HL-60/S4 treated with phorbol 12-myristate 13-acetate at 8.2 ng/mL for 4 days and 3 days (cell line): Measurements from ENCODE around the gene TOR4A.

Source experiments
- in situ Hi-C: fragments of 300-500 bp; cut with MboI; formaldehyde crosslinking; loops from 2 replicates; pipeline ENCODE4 v1.15.0; 2022; ENCODE audit warnings: low sequenced_read_pairs

The TOR4A gene

DNA sequence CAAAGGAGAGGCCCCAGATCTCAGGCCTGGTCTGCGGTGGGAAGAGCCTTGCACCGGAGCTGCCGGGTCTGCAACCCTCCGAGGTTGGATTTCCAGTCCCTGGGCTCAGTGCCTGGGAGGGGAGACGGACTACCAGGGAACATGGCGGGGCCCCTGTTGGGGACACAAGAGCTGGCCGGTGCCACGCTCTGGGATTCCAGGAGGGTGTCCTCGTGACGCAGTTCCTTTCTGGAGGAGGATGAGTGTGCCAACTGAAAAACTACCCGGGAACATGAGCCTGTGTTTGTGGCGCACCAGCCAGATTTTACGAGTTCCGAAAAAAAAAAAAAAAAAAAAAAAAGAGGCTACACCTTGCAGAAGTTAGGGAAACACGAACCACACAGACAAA is 15.6 kb downstream of the TOR4A start:
- in situ Hi-C loops, result loop anchor here (10.0 kb wide), 1 partner anchor 112 kb away; no protein-coding TSS in a partner anchor

DNA sequence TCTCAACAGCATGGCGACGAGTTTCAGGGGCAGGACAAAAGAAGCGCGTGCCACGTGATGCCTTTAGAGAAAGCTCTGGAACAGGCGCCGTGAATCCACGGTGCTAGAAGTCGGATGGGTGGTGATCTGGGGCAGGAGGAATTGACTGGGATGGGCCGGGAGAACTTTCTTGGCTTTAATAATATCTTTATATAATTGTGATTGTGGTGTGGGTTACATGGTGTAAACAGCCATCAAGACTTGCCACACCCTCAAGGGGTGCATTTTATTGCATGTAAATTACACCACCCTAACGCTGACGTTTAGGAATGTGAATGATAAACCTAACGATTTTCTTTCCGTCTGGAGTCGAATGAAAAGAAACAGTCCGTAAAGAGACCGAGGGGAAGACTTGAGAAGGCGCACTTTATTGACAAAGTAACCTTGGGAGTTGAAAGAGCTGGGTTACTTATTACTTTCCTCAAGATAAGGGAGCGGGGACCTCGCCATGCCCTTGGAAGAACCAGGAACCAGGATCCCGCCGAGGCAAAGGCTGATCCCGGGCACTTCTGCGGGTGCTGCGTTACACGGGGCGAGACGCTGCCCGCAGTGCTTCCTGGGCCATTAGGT is 16.1 kb downstream of the TOR4A start:
- in situ Hi-C loops, result loop anchor here (10.0 kb wide), 1 partner anchor 111 kb away; no protein-coding TSS in a partner anchor

DNA sequence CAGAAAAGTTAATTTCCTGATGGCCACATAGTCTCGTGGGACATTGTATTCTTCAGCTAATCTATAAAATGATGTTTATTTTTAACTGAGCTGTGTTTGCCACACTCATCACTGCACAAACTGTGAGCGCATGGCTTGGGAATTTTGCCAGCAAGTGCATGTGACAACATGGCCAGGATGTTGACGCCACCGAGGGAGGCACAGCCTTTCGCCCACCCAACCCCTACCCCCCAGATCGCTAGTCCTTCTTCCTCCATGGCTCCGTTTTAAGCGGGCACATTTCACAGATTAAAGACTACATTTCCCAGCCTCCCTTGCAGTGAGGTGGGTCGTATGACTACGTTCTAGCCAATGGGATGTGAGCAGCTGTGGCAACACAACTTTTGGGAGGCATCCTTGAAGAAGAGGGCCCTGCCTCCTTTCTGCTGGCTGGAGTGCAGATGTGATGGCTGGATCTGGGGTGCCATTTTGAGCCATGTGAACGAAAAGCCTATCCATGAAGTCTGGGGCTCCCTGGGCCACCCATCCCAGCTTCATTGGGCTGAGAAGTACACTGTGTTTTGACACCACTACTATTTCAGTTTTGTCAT is 16.7 kb downstream of the TOR4A start:
- in situ Hi-C loops, result loop anchor here (10.0 kb wide), 1 partner anchor 111 kb away; no protein-coding TSS in a partner anchor

- in situ Hi-C loops, result loop anchor here (10.0 kb wide), 1 partner anchor 110 kb away; no protein-coding TSS in a partner anchor
Measured at GRCh38 chr9:137294681-137295237, 17.2 kb downstream of the TOR4A start.

- in situ Hi-C loops, result loop anchor here (10.0 kb wide), 1 partner anchor 109 kb away; no protein-coding TSS in a partner anchor
Measured at GRCh38 chr9:137295238-137295811, 17.8 kb downstream of the TOR4A start.

DNA sequence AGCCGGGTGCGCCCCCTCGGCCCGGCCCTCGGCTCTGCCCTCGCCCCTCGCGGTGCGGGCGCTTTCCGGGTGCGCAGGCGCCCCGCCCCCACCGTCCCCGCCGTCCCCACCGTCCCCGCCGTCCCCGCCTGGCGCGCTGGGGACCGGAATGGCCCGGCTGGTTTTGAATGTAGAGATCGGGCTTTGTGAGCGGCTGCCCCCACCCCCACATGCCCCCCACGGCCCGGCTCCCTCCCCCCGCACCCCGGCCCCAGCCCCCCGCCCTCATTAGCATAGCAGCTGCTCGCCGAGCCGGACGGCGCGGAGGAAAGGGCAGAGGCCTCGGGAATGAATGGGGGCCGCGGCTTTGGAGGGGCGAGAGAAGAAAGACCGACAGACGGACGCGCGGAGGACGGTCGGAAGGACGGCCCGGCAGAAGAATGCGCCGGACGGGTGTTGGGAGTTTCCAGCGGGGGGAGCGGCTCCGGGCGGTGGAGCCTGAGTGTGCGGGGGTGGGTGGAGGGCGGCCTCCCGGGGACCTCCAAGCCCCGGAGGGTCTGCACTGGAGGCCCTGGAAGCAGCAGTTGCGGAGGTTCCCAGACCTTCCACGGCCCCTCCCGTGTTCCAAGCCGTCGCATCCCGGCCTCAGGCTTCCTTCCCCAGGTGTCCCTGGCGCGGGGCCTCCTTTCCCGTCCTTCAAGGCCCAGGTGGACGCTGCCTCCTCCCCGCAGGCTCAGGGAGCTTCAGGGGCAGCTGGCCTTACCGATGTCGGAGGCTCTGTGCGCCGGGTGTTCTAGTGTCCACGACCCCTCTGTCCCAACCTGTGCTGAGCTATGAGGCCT is 18.5 kb downstream of the TOR4A start:
- in situ Hi-C loops, result loop anchor here (10.0 kb wide), 1 partner anchor 109 kb away; no protein-coding TSS in a partner anchor

DNA sequence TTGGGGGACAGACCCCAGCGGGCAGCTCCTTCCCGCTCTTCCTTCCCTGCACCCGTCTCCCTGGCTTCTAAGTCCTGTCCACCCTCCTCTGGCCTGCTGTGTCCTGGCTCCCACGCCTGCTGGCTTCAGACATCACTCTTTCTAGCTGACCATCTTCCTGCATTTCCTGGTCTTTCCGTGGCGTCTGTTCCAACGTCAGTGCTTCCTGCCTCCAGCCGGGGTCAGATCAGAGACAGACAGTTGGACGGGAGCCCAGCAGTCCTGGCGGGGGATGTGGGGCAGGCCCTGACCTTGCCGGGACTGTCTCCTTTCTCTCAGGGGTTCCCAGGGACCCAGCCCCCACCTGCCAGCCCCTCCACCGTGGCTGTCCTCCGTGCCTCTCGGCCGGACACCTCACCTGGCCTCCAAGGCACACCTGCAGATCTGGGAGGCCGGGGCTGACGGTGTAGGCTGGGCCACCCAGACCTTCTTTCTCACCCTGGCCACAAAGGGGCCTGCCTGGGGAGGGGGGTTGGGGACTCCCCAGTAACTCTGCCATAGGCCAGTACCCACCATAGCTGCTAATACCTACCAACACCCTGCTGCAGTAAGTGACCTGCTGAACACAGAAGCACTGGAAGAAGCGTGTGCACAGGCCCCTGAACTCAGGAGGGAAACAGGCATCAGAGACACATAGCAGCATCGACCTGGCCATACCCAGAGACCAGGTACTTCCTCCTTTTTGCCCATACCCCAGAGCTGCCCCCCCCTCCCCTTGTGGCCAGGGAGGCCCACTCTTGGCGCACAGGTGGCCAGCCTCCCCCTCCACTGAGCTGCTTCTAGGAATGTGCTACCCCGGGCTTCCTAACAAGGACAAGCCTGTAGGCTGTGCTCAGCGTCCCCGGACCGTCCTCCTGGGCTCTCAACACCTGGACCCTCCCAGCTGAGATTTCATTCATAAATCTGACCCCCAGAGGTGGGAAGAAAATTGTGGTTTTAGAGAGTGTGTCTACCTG is 19.4 kb downstream of the TOR4A start:
- in situ Hi-C loops, result loop anchor here (10.0 kb wide), 1 partner anchor 108 kb away; no protein-coding TSS in a partner anchor

GRCh38 chr9:137297966-137298365 is 20.4 kb downstream of the TOR4A start:
- in situ Hi-C loops, result loop anchor here (10.0 kb wide), 1 partner anchor 107 kb away; no protein-coding TSS in a partner anchor

DNA sequence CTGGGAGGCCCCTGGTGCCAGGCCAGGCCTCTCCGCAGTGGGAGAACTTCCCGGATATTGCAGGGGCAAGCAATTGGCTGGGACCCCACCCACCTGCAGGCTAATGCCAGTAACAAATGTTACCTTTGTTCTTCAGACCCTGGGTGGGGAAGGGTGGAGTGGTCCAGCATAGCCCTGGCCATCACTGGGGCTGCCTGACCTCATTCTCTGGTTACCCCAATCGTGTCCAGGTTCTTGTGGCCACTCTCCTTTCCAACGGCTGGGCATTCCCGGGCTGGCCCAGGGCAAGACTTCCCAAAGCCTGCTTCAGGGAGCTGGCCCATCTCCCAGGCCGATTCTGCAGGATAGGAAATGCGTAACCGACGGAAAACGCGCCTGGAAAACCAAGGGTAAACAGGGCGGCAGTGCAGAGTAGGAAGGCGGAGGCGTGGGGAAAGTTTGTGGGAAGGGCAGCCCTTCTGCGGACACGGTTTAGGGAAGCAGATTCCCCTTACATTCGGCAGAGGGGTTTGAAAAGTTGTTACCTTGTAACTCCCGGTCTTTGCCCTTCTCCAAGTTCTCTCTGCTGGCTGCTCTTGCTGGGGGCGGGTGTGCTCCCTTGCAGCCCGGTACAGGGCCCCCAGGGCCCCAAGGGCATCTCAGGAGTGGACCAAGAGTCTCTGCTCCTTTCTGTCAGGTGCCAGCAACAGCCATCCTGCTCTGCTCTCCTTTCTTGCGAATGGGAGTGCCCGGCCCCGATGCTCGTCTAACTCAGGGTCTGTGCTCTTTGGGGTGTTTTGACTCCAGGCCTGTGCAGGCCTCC is 21.1 kb downstream of the TOR4A start:
- in situ Hi-C loops, result loop anchor here (10.0 kb wide), 1 partner anchor 106 kb away; no protein-coding TSS in a partner anchor

DNA sequence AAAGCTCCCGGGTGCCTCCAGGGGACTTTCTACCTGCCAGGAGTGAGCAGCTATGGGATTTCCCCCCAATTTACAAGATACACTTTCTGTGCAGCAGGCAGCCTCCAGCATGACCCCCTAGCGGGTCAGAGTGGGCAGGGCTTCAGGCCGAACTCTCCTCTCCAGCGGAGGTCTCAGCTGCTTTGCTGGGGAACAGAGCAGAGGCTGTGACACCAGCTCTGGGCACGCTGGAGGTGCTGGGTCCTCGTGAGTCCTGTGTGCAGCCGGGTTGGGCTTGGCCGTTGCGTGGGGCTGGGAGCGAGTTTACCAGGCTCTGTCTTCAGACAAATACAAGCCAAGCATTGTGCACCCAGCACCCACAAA is 21.7 kb downstream of the TOR4A start:
- in situ Hi-C loops, result loop anchor here (10.0 kb wide), 1 partner anchor 106 kb away; no protein-coding TSS in a partner anchor

DNA sequence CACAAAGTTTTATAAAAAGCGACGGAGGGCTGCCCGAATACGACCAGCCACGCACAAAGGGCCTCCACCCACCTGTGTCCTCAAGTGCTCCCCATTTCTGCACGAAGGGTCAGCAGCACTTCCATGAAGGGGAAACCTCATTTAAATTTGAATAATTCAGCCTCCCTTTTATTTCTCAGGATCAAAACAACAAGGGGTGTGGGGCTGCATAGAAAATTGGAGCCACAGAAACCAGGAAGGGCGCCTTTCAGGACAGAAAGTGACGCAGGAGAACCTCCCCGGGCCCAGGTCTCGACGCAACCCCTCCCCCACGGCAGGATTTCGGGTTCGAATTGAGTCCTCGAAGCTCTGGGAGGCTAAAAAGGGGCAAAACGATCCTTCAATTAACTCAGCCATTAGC is 22.4 kb downstream of the TOR4A start:
- in situ Hi-C loops, result loop anchor here (10.0 kb wide), 1 partner anchor 105 kb away; no protein-coding TSS in a partner anchor

DNA sequence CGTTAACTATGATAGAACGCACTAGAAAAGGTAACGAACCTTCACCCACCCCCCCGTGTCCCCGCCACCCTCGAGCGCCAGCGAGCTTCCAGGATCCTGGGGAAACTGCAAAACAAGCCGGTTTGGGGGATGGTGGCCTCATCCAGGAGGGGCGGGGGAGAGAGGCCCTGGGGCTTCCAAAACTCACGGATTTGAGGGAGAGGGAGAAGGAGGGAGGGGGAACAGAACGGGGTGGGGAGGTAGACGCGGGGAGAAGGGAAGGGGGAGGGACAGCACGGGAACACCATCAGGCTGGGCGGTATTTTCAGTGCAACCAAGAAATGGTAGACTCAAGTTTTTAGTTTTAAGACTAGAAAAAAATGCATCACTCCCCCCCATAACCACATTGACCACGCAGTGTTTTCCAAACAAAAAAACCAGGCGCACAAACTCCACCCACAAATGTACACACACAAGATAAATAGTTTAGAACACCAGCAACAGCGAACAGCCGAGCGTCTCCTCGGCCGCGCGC is 23.1 kb downstream of the TOR4A start:
- in situ Hi-C loops, result no loop called here

DNA sequence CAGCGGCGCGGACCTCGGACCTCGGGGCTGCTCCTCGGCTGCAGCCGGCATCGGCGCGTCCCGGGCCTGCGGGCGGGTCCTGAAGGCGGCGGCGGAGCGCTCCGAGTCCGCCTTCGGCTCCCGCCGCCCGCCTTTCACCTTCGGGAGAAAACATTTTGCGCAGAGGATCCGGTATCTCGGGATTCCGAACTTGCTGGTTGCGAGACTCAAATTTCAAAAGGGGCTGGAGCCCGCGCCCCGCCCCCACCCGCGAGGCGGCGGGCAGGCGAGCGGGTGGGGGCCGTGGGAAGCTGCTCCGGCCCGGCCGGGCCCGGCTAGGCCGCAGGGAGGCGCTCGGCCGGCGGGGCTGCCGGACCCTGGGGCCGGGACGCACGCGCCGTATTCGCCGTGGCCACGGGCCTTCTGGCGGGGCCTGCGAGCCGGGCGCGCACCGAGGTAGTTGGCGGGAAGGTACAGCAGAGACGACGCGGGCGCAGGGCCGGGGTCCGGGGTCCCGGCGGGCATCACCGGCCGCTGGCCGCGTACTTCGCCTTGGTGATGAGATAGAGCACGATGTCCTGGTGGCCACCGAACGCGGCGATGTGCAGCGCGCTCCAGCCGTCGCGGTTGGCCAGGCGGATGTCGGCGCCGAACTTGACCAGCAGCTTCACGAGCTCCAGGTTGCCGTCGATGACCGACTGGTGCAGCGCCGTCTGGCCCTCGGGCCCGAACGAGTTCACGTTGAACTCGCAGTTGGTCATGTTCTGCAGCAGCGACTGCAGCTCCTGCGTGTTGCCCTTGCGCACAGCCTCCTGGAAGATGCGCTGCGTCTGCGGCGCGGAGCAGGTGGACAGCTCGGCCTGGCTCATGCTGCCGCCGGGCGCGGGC is 23.8 kb downstream of the TOR4A start:
- in situ Hi-C loops, result no loop called here

GRCh38 chr9:137302118-137302448 is 24.6 kb downstream of the TOR4A start, which contains the start of gene NRARP:
Gene NRARP (minus strand): TSS chr9:137302271. CDS start chr9:137301928, 343 bp downstream.
- in situ Hi-C loops, result no loop called here

- in situ Hi-C loops, result no loop called here
Measured at GRCh38 chr9:137302449-137303150, 25.1 kb downstream of the TOR4A start.

DNA sequence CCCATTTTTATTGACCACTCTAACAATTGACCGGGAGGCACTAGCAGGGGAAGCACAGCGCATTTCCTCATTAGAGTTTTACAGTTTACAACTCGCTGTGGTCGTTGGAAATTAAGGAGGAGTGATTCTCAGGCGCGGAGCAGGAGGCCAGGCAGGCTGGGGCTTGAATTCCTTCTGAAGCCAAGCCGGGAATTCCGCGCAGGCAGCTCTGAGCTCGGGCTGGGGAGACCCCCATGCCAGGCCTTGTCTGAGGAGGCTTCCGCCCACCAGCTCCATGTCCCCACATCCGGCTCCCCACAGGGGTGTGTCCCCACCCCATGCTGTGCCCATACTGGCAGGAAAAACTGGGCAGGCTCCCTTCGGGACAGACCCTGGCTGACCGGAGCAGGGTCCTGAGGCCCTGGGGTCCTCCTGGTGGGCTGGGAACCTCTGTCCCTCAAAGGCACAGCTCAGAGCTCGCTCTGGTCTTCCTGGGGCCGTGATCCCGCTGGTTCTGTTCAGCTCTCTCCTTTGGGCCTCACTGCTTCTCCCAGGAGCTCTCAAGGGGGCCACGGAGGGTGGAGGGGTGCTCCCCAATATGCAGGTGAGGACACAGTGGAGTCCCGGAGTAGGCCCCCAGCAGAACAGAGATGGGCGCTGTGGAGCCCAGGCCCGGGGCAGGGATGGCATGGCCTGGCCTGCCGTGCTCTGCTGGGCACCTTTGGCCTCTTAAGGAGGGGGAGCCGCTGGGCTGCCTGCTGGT is 25.8 kb downstream of the TOR4A start:
- in situ Hi-C loops, result no loop called here
